Transverse colon (tissue), 4 donors: ENCODE data around the gene PUM1. TPM values are rescaled to one million over a fixed set of nuclear protein-coding genes. Genes with fewer than 3 reads are reported as not detected.

ENCODE experiments used
- DNase-seq: peaks from one replicate; pipeline ENCODE4 v3.0.0-alpha.2; 2019
- H3K27ac ChIP-seq, 4 donors: fragments of 200-600 bp; sonication (generic); 2 replicates each; pipeline ENCODE4 v1.5.1; 2016 to 2018; ENCODE audit warnings: inconsistent platforms in 4 of 4
- H3K27me3 ChIP-seq: fragments of 200-600 bp; sonication (generic); 2 replicates; pipeline ENCODE4 v1.5.1; 2017; ENCODE audit warnings: inconsistent platforms
- H3K36me3 ChIP-seq, 4 donors: fragments of 200-600 bp; sonication (generic); 2 replicates each; pipeline ENCODE4 v1.5.1; 2017 to 2019; ENCODE audit warnings: inconsistent platforms in 4 of 4
- H3K4me1 ChIP-seq, 4 donors: fragments of 200-600 bp; sonication (generic); 2 replicates each; pipeline ENCODE4 v1.5.1; 2017 to 2020; ENCODE audit warnings: inconsistent platforms in 4 of 4
- H3K4me3 ChIP-seq, 4 donors: fragments of 200-600 bp; sonication (generic); 1 replicate in 1 of 4; 2 replicates in 3 of 4; pipeline versions ENCODE4 v1.5.1 to v1.6.1; 2017 to 2019; ENCODE audit warnings: inconsistent platforms in 4 of 4
- H3K9me3 ChIP-seq, 2 donors: fragments of 200-600 bp; sonication (generic); 2 replicates each; pipeline ENCODE4 v1.5.1; 2017 to 2019; ENCODE audit warnings: inconsistent platforms in 2 of 2
- CTCF ChIP-seq, 5 experiments: fragments of 200-600 bp in 3 of 5; fragments of 450-650 bp in 2 of 5; sonication (generic) in 3 of 5; IDR thresholded peaks; 1 replicate in 2 of 5; 2 replicates in 3 of 5; pipeline ENCODE4 v1.5.1; 2016 to 2017; ENCODE audit warnings: antibody characterized with exemption in 5 of 5, inconsistent platforms in 3 of 5, mild to moderate bottlenecking in 2 of 5, moderate library complexity in 1 of 5
- EP300 ChIP-seq: sonication (generic); formaldehyde crosslinking; IDR thresholded peaks from one replicate; pipeline ENCODE4 v1.6.1; 2017; ENCODE audit warnings: antibody characterized with exemption, low read depth
- POLR2A ChIP-seq: fragments of 450-650 bp; IDR thresholded peaks from one replicate; pipeline ENCODE4 v1.6.1; 2016; ENCODE audit warnings: antibody characterized with exemption, mild to moderate bottlenecking, moderate library complexity
- POLR2AphosphoS5 ChIP-seq, 3 donors: sonication (generic); formaldehyde crosslinking; IDR thresholded peaks; one replicate each; pipeline ENCODE4 v1.6.1; 2016; ENCODE audit warnings: antibody characterized with exemption in 3 of 3
- WGBS, 2 donors: methylation state at CpG; one replicate each; pipeline ENCODE4 v1.1.5; 2018; ENCODE audit warnings: low coverage in 1 of 2; 5-methylcytosine and 5-hydroxymethylcytosine counted together
- in situ Hi-C, 4 donors: fragments of 200-750 bp; cut with MboI; loops; one replicate each; pipeline versions ENCODE4 v1.15.0 to v1.15.1; 2017; ENCODE audit warnings: low sequenced_read_pairs in 3 of 4, low pct_ligation_motif_present in 1 of 4, low pct_unique_long_range_greater_than_20kb in 1 of 4
- intact Hi-C: fragments of 100-400 bp; cut with DNase I; formaldehyde crosslinking; loops from one replicate; pipeline ENCODE4 v1.15.1; 2023; ENCODE audit warnings: low total_unique reads
- total RNA-seq, 4 donors: library from RNA; depleted of rRNA; stranded (reverse); fragments of >200 nt; gene quantifications; one replicate each; pipeline ENCODE4 v1.1.0, GENCODE V29; 2016

Gene PUM1
- total RNA-seq, 4 donors from 2014 or later, result 73.6 to 201 (median 78.5) TPM

DNA sequence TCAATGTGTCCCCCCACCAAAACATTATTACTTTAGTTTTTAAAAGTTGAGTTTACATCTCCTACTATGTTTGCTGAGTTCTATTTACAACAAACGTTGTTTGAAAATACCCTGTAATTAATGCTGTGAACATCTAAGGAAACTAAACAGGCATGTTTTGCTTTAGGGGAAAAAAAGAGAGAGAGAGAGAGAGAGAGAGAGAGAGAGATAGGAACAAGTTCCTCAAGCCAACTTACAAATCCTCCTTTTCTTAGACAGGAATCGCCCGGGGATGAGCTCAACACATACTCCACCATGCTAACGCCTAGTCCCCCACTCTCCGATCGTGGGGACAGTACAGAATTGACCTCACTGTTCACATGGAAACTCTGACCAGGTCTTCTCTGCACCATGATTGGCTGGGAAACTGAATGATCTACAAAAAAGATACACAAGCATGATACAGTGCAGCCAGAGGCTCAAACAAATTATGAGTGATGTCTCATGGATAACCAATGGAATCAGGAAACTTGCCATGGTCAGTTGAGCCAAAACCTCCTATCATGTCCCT, 59.8 kb downstream of the PUM1 start:
- no peak overlapping the region for H3K4me3 ChIP-seq
- no peak for TF ChIP-seq POLR2AphosphoS5 (IDR thresholded peaks at IDR 0.05)
- TF ChIP-seq POLR2A, result no peak
- no peak for TF ChIP-seq CTCF (IDR thresholded peaks at IDR 0.05)
- no peak for TF ChIP-seq EP300
- no peak overlapping the region for H3K27ac ChIP-seq
- H3K9me3 ChIP-seq, result no peaks in the 10 kb centered on the region
- intact Hi-C loops, result no loop called here
- peaks cover 0 to 16% (median 3%) of the 10 kb centered on the region in 4 donors for H3K36me3 ChIP-seq
- DNase-seq, result no peak
- in situ Hi-C loops, result no loop called here
- 63 to 89% methylated on average over 2 to 6 of the region's 6 CpGs for WGBS, 2 donors
- no peaks in the 10 kb centered on the region for H3K27me3 ChIP-seq
- H3K4me1 ChIP-seq, result peaks cover 4 to 25% (median 11%) of the 10 kb centered on the region in 4 donors

DNA sequence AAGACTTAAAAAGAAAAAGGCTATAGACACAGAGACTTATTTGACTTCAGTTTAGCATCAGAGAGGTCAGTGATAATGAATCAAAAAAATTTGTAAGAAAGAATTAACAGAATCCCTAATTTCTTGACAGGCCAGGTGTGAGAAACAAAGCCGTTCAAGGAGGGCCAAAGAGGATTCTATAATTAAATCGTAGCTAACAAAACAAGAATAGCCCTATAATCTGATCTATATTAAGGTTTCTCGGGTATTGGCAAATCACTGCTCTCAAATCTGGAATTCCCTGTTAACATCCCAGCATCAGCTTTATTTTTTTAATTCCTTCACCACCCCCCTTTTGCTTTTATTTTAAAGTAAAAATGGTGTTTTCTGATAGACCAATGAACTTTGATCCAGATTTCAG, 60.3 kb downstream of the PUM1 start:
- Histone ChIP-seq H3K27me3 (no peaks in the 10 kb centered on the region), H3K4me3 (no peak overlapping the region), H3K36me3 (peaks cover 0 to 16% (median 3%) of the 10 kb centered on the region in 4 donors), H3K9me3 (no peaks in the 10 kb centered on the region), H3K27ac (no peak overlapping the region), H3K4me1 (peaks cover 3 to 20% (median 7%) of the 10 kb centered on the region in 4 donors)
- intact Hi-C loops, result no loop called here
- in situ Hi-C loops, result no loop called here
- DNase-seq, result no peak
- WGBS, 2 donors, result 83 to 84% methylated on average over 3 of the region's 3 CpGs
- no peak for TF ChIP-seq EP300

DNA sequence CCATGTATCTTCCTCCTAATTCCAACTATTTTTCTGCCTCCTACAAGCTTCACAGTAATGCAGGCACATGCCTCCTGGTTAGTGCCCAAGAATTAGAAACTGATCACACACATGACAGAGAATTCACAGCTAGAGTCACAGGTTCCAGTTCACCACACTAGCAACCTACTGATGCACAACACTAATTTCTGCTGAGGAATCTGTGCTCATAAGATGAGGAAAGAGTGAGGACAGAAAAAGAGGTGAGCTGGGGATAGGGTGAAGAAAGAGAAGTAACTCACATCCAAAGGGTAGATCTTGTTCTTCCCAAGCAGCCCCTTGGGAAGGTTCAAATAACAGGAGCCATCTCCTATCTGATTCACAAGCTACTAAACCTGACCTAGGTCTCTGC, 61.3 kb downstream of the PUM1 start:
- no peak for TF ChIP-seq EP300
- no peak for TF ChIP-seq POLR2AphosphoS5 (IDR thresholded peaks at IDR 0.05)
- no peak for TF ChIP-seq POLR2A
- no peak for TF ChIP-seq CTCF (IDR thresholded peaks at IDR 0.05)
- Histone ChIP-seq H3K9me3 (no peaks in the 10 kb centered on the region), H3K4me1 (peaks cover 0 to 15% (median 6%) of the 10 kb centered on the region in 4 donors), H3K4me3 (no peak overlapping the region), H3K36me3 (peaks cover 0 to 16% (median 3%) of the 10 kb centered on the region in 4 donors), H3K27me3 (no peaks in the 10 kb centered on the region), H3K27ac (no peak overlapping the region)
- in situ Hi-C loops, result no loop called here
- intact Hi-C loops, result no loop called here
- DNase-seq, result no peak

DNA sequence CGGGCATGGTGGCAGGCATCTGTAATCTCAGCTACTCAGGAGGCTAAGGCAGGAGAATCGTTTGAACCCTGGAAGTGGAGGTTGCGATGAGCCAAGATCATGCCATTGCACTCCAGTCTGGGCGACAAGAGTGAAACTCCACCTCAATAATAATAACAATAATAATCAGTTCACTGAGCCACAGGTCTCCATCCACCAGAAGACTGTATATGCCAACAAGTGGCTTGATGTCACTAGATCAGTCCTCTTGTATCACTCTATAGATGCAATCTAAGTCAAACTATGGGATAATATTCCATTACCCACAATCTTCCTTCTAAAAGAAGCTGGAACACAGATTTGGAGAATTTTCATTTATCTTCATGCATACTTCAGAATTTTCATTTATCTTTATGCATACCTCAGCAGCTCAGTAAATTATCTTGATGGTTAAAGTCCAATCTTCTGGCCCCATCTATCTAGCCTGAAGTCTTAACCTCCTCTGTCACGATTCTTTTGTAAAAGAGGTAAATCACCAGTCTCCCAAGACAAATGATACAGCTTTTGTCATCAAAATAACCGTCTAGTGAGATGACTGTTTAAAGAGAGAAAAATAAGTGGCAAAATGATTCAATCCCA, 61.8 kb downstream of the PUM1 start:
- H3K36me3 ChIP-seq, result peaks cover 0 to 16% (median 3%) of the 10 kb centered on the region in 4 donors
- in situ Hi-C loops, result no loop called here
- 83 to 88% methylated on average over 2 to 6 of the region's 6 CpGs for WGBS, 2 donors
- no peak overlapping the region for H3K27ac ChIP-seq
- H3K4me3 ChIP-seq, result no peak overlapping the region
- no peaks in the 10 kb centered on the region for H3K9me3 ChIP-seq
- TF ChIP-seq CTCF (IDR thresholded peaks at IDR 0.05) (no peak), EP300 (no peak)
- no peak for DNase-seq
- peaks cover 0 to 15% (median 6%) of the 10 kb centered on the region in 4 donors for H3K4me1 ChIP-seq
- H3K27me3 ChIP-seq, result no peaks in the 10 kb centered on the region
- intact Hi-C loops, result no loop called here

DNA sequence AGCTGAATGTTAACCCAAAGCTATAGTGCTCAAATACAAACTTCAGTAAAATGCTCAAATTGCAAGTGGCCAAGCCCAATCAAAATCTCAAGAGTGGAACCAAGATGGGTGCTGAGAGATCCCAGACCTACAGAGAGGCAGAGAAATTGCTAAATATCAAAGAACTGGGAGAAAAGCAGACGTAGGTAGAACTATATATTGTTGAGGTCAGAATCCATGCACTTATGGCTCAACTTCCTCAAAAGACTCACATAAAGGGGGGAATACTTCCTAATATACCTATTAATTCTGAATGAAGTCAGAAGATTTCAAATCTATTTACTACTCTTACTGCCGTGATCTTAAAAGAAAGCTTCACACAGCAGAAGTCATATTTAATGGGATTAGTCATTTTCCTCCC, 65.2 kb downstream of the PUM1 start:
- WGBS, 2 donors, result 84 to 88% methylated on average over 2 of the region's 2 CpGs
- Histone ChIP-seq H3K27ac (no peak overlapping the region), H3K4me1 (peaks cover 0 to 11% (median 0%) of the 10 kb centered on the region in 4 donors), H3K4me3 (no peak overlapping the region), H3K9me3 (no peaks in the 10 kb centered on the region), H3K36me3 (peaks cover 0 to 9% (median 0%) of the 10 kb centered on the region in 4 donors), H3K27me3 (no peaks in the 10 kb centered on the region)
- no peak for DNase-seq
- in situ Hi-C loops, result no loop called here
- intact Hi-C loops, result no loop called here
- TF ChIP-seq POLR2A, result no peak
- TF ChIP-seq EP300, result no peak
- no peak for TF ChIP-seq CTCF (IDR thresholded peaks at IDR 0.05)
